GM21528 (cell line): Measurements from ENCODE around the gene ULK2.

Source experiments
- ATAC-seq: cut with Tn5 transposase; IDR thresholded peaks from one replicate; pipeline ENCODE4 v1.9.1; 2021; ENCODE audit warnings: mild to moderate bottlenecking, moderate library complexity; ENCODE audit not compliant: unreplicated experiment, low FRiP score

ULK2 gene

GRCh38 chr17:19731626-19732025 lies 136.1 kb downstream of the ULK2 start:
- no peak for ATAC-seq

- no peak for ATAC-seq
Observed at GRCh38 chr17:19730843-19731242, 136.9 kb downstream of the ULK2 start.

DNA sequence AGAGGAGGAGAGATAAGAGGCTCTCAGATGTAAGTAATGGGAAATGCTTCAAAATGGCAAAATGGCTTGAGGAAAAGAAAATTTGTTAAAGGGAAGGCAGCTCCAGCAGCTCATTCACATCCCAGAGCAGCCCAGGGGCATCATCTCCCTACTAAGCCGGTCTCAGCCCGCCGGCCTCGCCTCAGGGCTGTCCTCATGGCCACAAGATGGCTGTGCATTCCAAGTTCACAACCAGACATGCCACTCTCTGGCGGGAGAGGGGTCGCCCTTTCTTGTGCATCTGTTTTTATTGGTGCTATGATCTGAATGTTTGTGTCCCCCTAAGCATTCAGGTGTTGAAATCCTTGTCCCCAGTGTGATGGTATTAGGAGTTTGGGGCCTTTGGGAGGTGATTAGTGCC lies 137.8 kb downstream of the ULK2 start:
- no peak for ATAC-seq

GRCh38 chr17:19728084-19728495 lies 139.6 kb downstream of the ULK2 start:
- ATAC-seq, result no peak

GRCh38 chr17:19727501-19728078 lies 140.1 kb downstream of the ULK2 start:
- no peak for ATAC-seq

- ATAC-seq, result no peak
Observed at GRCh38 chr17:19726631-19727376, 140.9 kb downstream of the ULK2 start.

DNA sequence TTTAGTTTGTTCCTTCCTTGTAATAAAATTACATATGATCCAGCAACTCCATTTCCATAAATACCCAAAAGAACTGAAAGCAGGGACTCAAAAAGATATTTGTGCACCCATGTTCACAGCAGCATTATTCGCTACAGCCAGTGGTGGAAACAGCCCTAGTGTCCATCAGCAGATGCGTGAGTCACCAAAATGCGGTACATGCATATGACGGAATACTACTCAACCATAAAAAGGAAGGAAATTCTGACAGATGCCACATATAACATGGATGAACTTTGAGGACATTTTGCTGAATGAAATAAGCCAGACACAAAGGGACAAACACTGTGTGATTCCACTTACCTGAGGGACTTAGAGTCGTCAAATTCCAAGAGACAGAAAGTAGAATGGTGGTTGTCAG lies 142.2 kb downstream of the ULK2 start:
- ATAC-seq, result no peak

DNA sequence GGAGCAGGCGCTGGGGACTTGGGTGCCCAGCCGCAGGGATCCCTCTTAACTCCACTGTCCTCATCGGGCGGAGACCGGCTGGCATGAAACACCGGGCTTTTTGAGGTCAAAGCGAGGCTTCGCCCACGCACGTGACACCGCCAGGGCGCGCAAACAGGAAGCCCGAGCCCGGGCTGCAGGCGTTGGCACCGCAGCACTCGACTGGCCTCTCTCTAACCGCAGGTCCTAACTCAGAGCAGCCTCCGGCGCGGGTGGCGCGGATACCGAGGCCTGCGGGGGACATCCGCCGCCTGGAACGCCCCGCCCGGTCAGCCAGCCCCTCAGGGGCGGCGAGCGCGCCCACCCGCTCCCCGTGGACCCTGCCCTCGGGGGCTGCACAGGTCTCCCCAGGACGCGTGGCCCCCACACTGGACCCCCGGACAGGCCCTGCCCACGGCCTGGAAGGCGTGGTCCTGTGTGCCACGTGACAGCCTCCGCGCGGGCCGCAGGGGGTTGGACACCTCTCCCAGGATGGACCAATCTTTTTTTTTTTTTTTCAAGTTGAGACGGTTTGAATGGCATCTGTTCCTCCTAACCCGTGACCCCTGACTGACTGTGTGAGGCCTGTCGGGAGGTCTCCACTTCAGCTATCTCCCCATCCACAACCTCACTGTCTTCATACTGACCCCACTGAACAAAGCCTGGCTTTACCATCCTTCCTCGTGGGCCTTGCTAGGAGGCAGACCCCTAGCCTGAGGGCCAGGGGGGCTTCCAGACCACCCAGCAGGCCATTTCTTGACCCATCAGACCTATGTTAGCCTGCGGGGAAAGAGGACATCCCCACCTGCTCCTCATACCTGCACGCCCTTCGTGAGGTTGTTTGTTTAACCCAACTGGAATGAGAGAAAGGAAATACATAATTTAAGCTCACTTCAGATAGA lies 143.0 kb downstream of the ULK2 start:
- no peak for ATAC-seq

DNA sequence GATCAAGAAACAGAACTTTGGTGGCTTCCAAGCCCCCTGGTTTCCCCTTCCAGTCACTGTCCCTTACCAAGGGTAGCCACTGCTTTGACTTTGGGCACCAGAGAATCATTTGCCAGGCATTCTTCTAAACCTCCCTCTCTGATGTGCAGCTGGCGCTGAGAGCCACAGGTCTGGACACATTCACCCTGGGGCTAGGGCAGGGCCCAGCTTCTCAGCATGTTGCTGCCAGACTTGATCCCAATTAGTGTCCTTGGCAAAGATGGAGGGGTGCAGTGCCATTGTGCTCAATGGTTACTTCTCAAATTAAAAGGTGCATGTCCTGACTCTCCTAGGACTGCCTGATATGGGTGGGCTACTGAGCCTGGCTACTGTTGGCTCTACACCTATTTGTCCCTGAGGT lies 143.8 kb downstream of the ULK2 start:
- ATAC-seq, result no peak
